GM21390 (cell line): ENCODE measurements around the gene RASD1.
"Not testable (repeated sequence)": the region's sequence is repeated elsewhere in the genome, so short reads cannot be mapped to it uniquely, and the experiment has no call there.

Source experiments
- ATAC-seq: cut with Tn5 transposase; IDR thresholded peaks from one replicate; pipeline ENCODE4 v1.9.1; 2021; ENCODE audit not compliant: unreplicated experiment

Gene RASD1

DNA sequence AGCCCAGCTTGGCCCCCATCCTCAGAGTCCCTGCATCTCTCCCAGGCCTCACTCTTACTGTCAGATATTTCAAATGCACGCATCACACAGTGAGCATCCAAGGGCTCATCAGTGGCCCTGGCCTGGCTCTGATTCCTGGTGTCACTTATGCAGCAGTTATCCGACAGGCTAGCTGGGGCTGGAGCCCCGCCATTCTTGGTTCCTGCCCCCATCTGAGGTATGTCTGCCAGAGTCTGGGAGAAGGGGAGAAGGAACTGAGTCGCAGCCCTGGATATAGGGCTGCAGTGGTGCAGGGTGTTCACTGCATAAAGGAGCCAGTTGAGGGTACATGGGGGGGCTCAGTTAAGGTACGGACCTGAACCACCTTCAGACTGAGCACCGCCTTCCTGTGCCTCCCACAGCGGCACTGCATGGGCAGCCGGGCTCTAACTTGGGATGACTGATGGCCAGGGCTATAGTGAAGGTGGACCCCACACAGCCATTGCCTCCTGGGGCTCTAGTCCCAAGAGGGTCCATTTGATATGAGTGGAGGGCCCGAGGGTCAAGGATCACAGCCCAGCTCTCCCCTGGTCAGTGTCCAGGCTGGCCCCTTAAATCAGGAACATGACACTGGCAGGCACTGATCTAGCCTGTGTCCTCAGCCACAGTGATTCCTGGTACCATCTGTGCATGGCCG is 1.8 kb upstream of the RASD1 start:
- ATAC-seq: no peak

- no peak for ATAC-seq
Observed at GRCh38 chr17:17497065-17497844, 1.1 kb upstream of the RASD1 start.

GRCh38 chr17:17495536-17496188 is 533 bp downstream of the RASD1 start:
- no peak for ATAC-seq

- no peak for ATAC-seq
Observed at GRCh38 chr17:17494870-17495535, 1.2 kb downstream of the RASD1 start.

DNA sequence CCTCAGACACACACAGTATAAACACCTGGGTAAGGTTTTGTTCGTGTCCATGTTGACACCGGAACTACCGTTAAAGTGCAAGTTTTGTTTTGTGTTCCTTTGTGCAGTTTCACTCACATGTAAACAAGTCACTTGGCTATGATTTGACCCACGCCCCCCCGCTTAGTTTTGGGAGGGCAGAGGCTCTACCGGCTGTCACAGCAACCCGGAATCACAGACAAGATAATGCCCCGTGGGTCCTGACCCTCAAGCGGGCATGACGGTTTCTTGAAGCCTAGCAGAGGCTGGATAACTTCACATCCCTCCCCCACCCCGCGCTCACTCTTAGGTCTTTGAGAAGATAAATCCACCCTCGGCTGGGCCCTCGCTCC is 1.7 kb downstream of the RASD1 start:
- ATAC-seq: no peak

GRCh38 chr17:17493986-17494466 is 2.2 kb downstream of the RASD1 start:
- no peak for ATAC-seq

- ATAC-seq: no peak
Observed at GRCh38 chr17:17493249-17493985, 2.8 kb downstream of the RASD1 start.

- no peak for ATAC-seq
Observed at GRCh38 chr17:17492571-17492970, 3.6 kb downstream of the RASD1 start.

DNA sequence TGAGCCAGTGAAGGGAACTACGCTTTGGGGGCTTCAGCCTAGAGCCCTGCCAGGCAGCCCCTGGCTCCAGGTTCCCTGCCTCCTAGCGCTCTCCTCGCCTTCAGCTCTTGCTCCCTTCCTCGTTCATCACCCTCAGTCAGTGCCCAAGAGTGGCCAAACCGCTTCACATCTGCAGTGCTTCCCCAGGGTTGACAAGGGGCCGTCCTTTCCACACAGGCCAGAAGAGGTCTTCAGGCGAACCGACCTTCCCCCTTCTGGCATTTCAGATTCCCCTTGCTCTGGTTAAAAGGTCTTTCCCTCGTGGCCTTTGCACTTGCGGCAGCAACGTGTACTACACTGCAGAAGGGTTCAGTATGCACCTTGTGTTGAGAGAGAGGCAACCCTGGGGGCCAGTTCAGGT is 4.1 kb downstream of the RASD1 start:
- no peak for ATAC-seq

- ATAC-seq: no peak
Observed at GRCh38 chr17:17491546-17491988, 4.6 kb downstream of the RASD1 start.

- no peak for ATAC-seq
Observed at GRCh38 chr17:17491031-17491471, 5.1 kb downstream of the RASD1 start.

DNA sequence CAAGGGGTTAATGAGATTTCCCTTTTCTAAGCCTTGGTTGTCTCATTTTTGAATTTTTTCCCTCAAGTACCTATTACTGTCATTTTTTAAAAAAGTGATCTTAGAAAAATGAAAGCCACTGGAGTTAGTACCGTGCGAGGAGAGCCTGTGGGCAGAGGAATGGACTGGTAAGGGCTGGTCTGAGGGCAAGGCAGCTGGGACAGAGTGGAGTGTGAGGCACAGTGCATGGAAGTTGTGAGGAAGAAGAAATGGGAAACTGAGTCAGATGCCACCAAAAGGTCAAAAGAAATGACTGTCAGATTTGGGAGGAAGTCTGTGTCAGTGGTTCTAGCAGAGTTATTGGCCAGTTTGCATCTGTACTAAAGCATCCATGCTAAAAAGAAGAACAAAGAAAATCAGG is 8.2 kb downstream of the RASD1 start:
- ATAC-seq: no peak

GRCh38 chr17:17486416-17486815 is 9.8 kb downstream of the RASD1 start:
- not testable (repeated sequence) for ATAC-seq

GRCh38 chr17:17485420-17485819 is 10.8 kb downstream of the RASD1 start:
- no peak for ATAC-seq

GRCh38 chr17:17484451-17484899 is 11.7 kb downstream of the RASD1 start:
- ATAC-seq: no peak

DNA sequence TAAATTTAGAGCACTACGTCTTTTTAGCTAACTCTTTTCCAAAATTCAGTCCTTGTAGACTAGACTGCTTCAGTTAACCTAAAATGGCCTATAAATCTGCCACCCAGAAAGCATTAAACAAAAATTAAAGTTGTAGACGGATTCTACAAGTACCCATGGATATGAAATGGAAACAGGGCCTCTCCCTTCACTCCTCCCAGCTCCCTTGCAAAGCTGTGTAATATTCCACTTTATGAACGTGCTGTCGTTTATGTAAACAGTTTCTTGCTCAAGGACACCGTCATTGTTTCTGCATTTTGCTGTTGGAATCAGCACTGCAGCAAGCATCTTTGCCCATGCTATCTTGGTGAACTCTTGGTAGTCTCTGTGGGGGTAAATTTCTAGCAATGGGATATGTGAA is 14.3 kb downstream of the RASD1 start:
- no peak for ATAC-seq

DNA sequence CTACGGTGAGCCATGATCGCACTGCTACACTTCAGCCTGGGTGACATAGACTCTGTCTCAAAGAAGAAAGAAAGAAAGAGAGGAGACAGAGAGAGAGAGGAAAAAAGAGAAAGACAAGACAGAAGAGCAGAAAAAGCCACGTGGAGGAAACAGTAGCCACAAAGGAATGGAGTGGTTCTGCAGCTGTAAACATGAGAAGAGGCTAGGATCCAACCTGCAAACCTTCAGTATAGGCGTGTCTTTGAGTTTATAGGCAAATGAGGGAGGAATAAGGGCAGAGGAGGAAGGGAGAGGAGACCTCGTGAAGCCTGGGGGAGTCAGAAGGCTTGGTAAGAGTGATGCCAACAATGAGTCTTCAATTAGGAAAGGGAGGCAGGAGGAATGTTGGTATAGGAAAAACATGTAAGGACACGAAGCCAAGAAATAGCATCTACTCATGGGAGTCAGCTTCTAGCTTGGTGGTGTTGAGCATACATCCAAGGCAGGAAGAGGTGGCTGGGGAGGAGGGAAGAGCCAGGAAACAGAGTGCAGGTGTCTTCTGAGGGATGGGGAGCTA is 15.5 kb downstream of the RASD1 start:
- no peak for ATAC-seq

- no peak for ATAC-seq
Observed at GRCh38 chr17:17479209-17479608, 17.0 kb downstream of the RASD1 start.

GRCh38 chr17:17476865-17477467 is 19.2 kb downstream of the RASD1 start, which contains the start of gene MED9:
Gene MED9, plus strand, starts transcription at chr17:17477000. Its CDS starts 42 bp downstream, at chr17:17477042.
- peak; percentile 72 for ATAC-seq

- no peak for ATAC-seq
Observed at GRCh38 chr17:17474341-17474740, 21.9 kb downstream of the RASD1 start.
